Type B pancreatic cell (in vitro differentiated cells): ENCODE results near the gene KLHL25. TPM values are rescaled to one million over a fixed set of nuclear protein-coding genes. Genes with fewer than 3 reads are reported as not detected.
"Not testable (repeated sequence)": the region's sequence is repeated elsewhere in the genome, so short reads cannot be mapped to it uniquely, and the experiment has no call there.

Experiments
- DNase-seq: peaks from one replicate; pipeline ENCODE4 v3.0.0; 2021; ENCODE audit warnings: mixed read lengths; ENCODE audit not compliant: unreplicated experiment; ENCODE audit errors: extremely low spot score
- H3K27ac Mint-ChIP-seq: 2 replicates; pipeline ENCODE4 v1.8.0; 2021; ENCODE audit warnings: mild to moderate bottlenecking, mixed read lengths
- H3K27me3 Mint-ChIP-seq: 2 replicates; pipeline ENCODE4 v1.8.0; 2021; ENCODE audit warnings: mixed read lengths
- H3K36me3 Mint-ChIP-seq: 2 replicates; pipeline ENCODE4 v1.8.0; 2021; ENCODE audit warnings: mixed read lengths
- H3K4me1 Mint-ChIP-seq: one replicate; pipeline ENCODE4 v1.8.0; 2021; ENCODE audit warnings: mixed read lengths; ENCODE audit not compliant: unreplicated experiment
- H3K4me3 Mint-ChIP-seq: 2 replicates; pipeline ENCODE4 v1.8.0; 2021; ENCODE audit warnings: mild to moderate bottlenecking, mixed read lengths
- H3K9me3 Mint-ChIP-seq: 2 replicates; pipeline ENCODE4 v1.8.0; 2021; ENCODE audit warnings: mixed read lengths
- total RNA-seq: library from RNA; stranded (reverse); gene quantifications from 2 replicates; pipeline ENCODE4 v1.2.1, GENCODE V29; 2021; ENCODE audit warnings: low replicate concordance
- TF ChIP-seq, protein P1 (sequence below): fragments of 200-600 bp; sonication (generic); conservative IDR thresholded peaks from 2 replicates; pipeline ENCODE4 v1.5.0; 2021; ENCODE audit warnings: antibody characterized with exemption, mild to moderate bottlenecking

The KLHL25 gene
- total RNA-seq, 1 donor from 2014 or later = 12.3 TPM

DNA sequence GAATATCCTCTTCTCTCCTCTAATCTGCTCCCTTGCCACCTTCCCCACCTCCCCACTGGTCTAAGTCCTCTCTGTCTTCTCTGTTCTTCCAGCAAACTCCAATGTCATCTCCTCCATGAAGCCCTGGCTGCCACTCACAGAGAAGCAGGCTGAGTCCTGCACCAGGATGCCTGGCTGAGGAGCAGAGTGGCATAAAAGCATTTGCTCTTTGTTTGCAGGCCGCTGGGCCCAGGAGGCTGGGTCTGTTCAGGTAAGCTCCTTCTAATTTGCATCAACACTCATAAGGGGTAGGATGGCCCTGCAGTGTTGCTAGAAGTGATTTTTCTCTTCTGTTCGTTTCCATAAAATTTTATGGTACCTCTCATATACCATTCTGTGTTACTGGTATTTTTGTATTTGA lies 43.2 kb upstream of the KLHL25 start:
- Mint-ChIP-seq H3K9me3 (no peaks in the 10 kb centered on the region), H3K27me3 (no peaks in the 10 kb centered on the region), H3K27ac (peak overlapping the region; percentile 48), H3K4me3 (no peak overlapping the region), H3K36me3 (no peaks in the 10 kb centered on the region), H3K4me1 (no peaks in the 10 kb centered on the region)
- no peak for DNase-seq
- TF ChIP-seq, protein P1, sequence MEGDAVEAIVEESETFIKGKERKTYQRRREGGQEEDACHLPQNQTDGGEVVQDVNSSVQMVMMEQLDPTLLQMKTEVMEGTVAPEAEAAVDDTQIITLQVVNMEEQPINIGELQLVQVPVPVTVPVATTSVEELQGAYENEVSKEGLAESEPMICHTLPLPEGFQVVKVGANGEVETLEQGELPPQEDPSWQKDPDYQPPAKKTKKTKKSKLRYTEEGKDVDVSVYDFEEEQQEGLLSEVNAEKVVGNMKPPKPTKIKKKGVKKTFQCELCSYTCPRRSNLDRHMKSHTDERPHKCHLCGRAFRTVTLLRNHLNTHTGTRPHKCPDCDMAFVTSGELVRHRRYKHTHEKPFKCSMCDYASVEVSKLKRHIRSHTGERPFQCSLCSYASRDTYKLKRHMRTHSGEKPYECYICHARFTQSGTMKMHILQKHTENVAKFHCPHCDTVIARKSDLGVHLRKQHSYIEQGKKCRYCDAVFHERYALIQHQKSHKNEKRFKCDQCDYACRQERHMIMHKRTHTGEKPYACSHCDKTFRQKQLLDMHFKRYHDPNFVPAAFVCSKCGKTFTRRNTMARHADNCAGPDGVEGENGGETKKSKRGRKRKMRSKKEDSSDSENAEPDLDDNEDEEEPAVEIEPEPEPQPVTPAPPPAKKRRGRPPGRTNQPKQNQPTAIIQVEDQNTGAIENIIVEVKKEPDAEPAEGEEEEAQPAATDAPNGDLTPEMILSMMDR = no peak

GRCh38 chr15:85837011-85837433 lies 42.3 kb upstream of the KLHL25 start:
- Mint-ChIP-seq H3K4me1 (no peaks in the 10 kb centered on the region), H3K4me3 (no peak overlapping the region), H3K27ac (peak overlapping the region; percentile 48), H3K36me3 (no peaks in the 10 kb centered on the region), H3K27me3 (no peaks in the 10 kb centered on the region), H3K9me3 (no peaks in the 10 kb centered on the region)
- TF ChIP-seq, protein P1 = no peak
- DNase-seq = no peak

GRCh38 chr15:85834651-85835050 lies 39.9 kb upstream of the KLHL25 start:
- DNase-seq = no peak
- Mint-ChIP-seq H3K27ac (no peak overlapping the region), H3K4me1 (peaks cover 8% of the 10 kb centered on the region), H3K36me3 (no peaks in the 10 kb centered on the region), H3K9me3 (no peaks in the 10 kb centered on the region), H3K4me3 (no peak overlapping the region), H3K27me3 (peaks cover 7% of the 10 kb centered on the region)
- TF ChIP-seq, protein P1 = no peak

DNA sequence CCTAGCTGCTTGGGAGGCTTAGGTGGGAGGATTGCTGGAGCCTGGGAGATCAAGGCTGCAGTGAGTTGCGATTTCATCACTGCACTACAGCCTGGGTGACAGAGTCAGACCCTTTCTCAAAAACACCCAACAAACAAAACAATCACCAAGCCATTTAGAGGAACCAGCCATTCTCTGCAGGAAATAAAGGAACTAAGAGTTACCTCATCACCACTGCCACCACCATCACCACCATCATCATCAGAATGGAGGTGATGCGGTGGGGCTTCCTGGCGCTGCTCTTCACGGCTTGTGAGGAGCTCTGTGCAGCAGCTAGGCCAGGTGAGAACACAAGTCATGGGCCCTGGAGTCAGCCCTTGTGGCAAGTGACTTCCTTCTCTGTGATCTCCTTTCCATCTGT lies 37.7 kb upstream of the KLHL25 start:
- H3K27ac Mint-ChIP-seq = no peak overlapping the region
- no peaks in the 10 kb centered on the region for H3K36me3 Mint-ChIP-seq
- H3K4me3 Mint-ChIP-seq = no peak overlapping the region
- TF ChIP-seq, protein P1 = no peak
- no peaks in the 10 kb centered on the region for H3K9me3 Mint-ChIP-seq
- DNase-seq = no peak
- peaks cover 8% of the 10 kb centered on the region for H3K4me1 Mint-ChIP-seq
- peaks cover 7% of the 10 kb centered on the region for H3K27me3 Mint-ChIP-seq

GRCh38 chr15:85831415-85832113 lies 36.8 kb upstream of the KLHL25 start:
- Mint-ChIP-seq H3K4me1 (peaks cover 8% of the 10 kb centered on the region), H3K36me3 (no peaks in the 10 kb centered on the region), H3K4me3 (no peak overlapping the region), H3K27ac (no peak overlapping the region), H3K27me3 (peaks cover 7% of the 10 kb centered on the region), H3K9me3 (no peaks in the 10 kb centered on the region)
- peak; percentile 74 for DNase-seq
- TF ChIP-seq, protein P1 = peak; percentile 75

DNA sequence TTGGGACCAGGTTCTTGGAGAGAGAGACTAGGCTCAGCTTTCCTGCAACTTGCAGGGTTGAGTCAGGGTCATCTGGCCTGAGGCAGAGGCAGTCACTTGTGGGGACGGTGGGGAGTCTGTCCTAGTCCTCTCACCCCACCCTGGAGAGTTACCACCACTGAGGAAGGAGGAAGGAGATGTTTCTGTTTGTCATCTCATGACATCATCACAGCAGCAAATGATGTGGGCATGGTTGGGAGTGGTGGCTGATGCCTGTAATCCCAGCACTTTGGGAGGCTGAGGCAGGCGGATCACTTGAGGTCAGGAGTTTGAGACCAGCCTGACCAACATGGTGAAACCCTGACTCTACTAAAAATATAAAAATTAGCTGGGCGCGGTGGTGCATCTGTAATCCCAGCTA lies 35.0 kb upstream of the KLHL25 start:
- not testable (repeated sequence) for H3K27me3 Mint-ChIP-seq, DNase-seq, H3K36me3 Mint-ChIP-seq, H3K27ac Mint-ChIP-seq, H3K4me3 Mint-ChIP-seq, H3K4me1 Mint-ChIP-seq, H3K9me3 Mint-ChIP-seq
